ENCODE results near the gene ADAMTSL3.

ADAMTSL3 gene

GRCh38 chr15:83709241-83709640 lies 55.3 kb downstream of the ADAMTSL3 start:
- no peak for DNase-seq (ENCODE audit: extremely low spot score)
- TF ChIP-seq FOXK2 (IDR thresholded peaks at IDR 0.05) (no peak), TARDBP (IDR thresholded peaks at IDR 0.05) (no peak), HDGF (IDR thresholded peaks at IDR 0.05; ENCODE audit: borderline replicate concordance) (no peak), LEF1 (IDR thresholded peaks at IDR 0.05; ENCODE audit: borderline replicate concordance) (no peak), NFRKB (IDR thresholded peaks at IDR 0.05) (no peak), ZNF384 (IDR thresholded peaks at IDR 0.05) (no peak), ELF4 (IDR thresholded peaks at IDR 0.05) (no peak), CTBP1 (IDR thresholded peaks at IDR 0.05; ENCODE audit: borderline replicate concordance) (no peak), SP1 (IDR thresholded peaks at IDR 0.05) (no peak)
- POLR2A ChIA-PET = interaction anchor here (0.6 kb wide), 1 partner anchor 211 kb away, joined by 3 read pairs; no protein-coding TSS in a partner anchor
- CTCF ChIA-PET = no interaction called here

GRCh38 chr15:83709811-83710210 lies 55.9 kb downstream of the ADAMTSL3 start:
- TF ChIP-seq ZNF384 (IDR thresholded peaks at IDR 0.05) (no peak), CTBP1 (IDR thresholded peaks at IDR 0.05; ENCODE audit: borderline replicate concordance) (no peak), FOXA1 (IDR thresholded peaks at IDR 0.05) (no peak), LEF1 (IDR thresholded peaks at IDR 0.05; ENCODE audit: borderline replicate concordance) (no peak), TARDBP (IDR thresholded peaks at IDR 0.05) (no peak), HDGF (IDR thresholded peaks at IDR 0.05; ENCODE audit: borderline replicate concordance) (no peak), ARNT (IDR thresholded peaks at IDR 0.05) (no peak), SP1 (IDR thresholded peaks at IDR 0.05) (no peak), SUZ12 (IDR thresholded peaks at IDR 0.05) (no peak), FOXM1 (IDR thresholded peaks at IDR 0.05; ENCODE audit: borderline replicate concordance) (no peak)
- POLR2A ChIA-PET = interaction anchor here (0.8 kb wide), 1 partner anchor 9 kb away, joined by 3 read pairs; no protein-coding TSS in a partner anchor
- CTCF ChIA-PET = no interaction called here
- DNase-seq (ENCODE audit: extremely low spot score) = no peak

GRCh38 chr15:83710452-83710851 lies 56.5 kb downstream of the ADAMTSL3 start:
- POLR2A ChIA-PET = interaction anchor here (0.8 kb wide), 1 partner anchor 10 kb away, joined by 3 read pairs; no protein-coding TSS in a partner anchor
- CTCF ChIA-PET = no interaction called here
- TF ChIP-seq ARNT (IDR thresholded peaks at IDR 0.05) = no peak
- no peak for DNase-seq (ENCODE audit: extremely low spot score)

GRCh38 chr15:83711236-83711635 lies 57.3 kb downstream of the ADAMTSL3 start:
- DNase-seq (ENCODE audit: extremely low spot score) = no peak
- CTCF ChIA-PET = no interaction called here
- TF ChIP-seq ELF4 (IDR thresholded peaks at IDR 0.05) (no peak), ZNF384 (IDR thresholded peaks at IDR 0.05) (no peak), L3MBTL2 (conservative IDR thresholded peaks at IDR 0.05) (no peak), BHLHE40 (IDR thresholded peaks at IDR 0.05; ENCODE audit: borderline replicate concordance) (no peak), FOXA1 (IDR thresholded peaks at IDR 0.05) (no peak), NFRKB (IDR thresholded peaks at IDR 0.05) (no peak), CTBP1 (IDR thresholded peaks at IDR 0.05; ENCODE audit: borderline replicate concordance) (no peak), ARNT (IDR thresholded peaks at IDR 0.05) (no peak), FOXM1 (IDR thresholded peaks at IDR 0.05; ENCODE audit: borderline replicate concordance) (no peak), LEF1 (IDR thresholded peaks at IDR 0.05; ENCODE audit: borderline replicate concordance) (no peak), PKNOX1 (IDR thresholded peaks at IDR 0.05) (no peak), FOXK2 (IDR thresholded peaks at IDR 0.05) (no peak)
- POLR2A ChIA-PET = no interaction called here

GRCh38 chr15:83713242-83713641 lies 59.3 kb downstream of the ADAMTSL3 start:
- no peak for DNase-seq (ENCODE audit: extremely low spot score)
- ChIA-PET CTCF (no interaction called here), POLR2A (no interaction called here)
- no peak for TF ChIP-seq SP1 (IDR thresholded peaks at IDR 0.05)

GRCh38 chr15:83714939-83715628 lies 61.2 kb downstream of the ADAMTSL3 start:
- no peak for DNase-seq (ENCODE audit: extremely low spot score)
- POLR2A ChIA-PET = no interaction called here
- TF ChIP-seq ARNT (IDR thresholded peaks at IDR 0.05) (no peak), LEF1 (IDR thresholded peaks at IDR 0.05; ENCODE audit: borderline replicate concordance) (no peak), PKNOX1 (IDR thresholded peaks at IDR 0.05) (peak; percentile 34; the same call in 1 of the 2 replicates), ZNF384 (IDR thresholded peaks at IDR 0.05) (no peak), L3MBTL2 (conservative IDR thresholded peaks at IDR 0.05) (no peak), BHLHE40 (IDR thresholded peaks at IDR 0.05; ENCODE audit: borderline replicate concordance) (no peak)
- CTCF ChIA-PET = interaction anchor here (0.6 kb wide), 1 partner anchor 26 kb away, joined by 6 read pairs; no protein-coding TSS in a partner anchor

- POLR2A ChIA-PET = no interaction called here
- CTCF ChIA-PET = no interaction called here
- DNase-seq (ENCODE audit: extremely low spot score) = no peak
- TF ChIP-seq HDGF (IDR thresholded peaks at IDR 0.05; ENCODE audit: borderline replicate concordance) = no peak
- no peak for TF ChIP-seq CTBP1 (IDR thresholded peaks at IDR 0.05; ENCODE audit: borderline replicate concordance)
- no peak for TF ChIP-seq SP1 (IDR thresholded peaks at IDR 0.05)
- TF ChIP-seq BHLHE40 (IDR thresholded peaks at IDR 0.05; ENCODE audit: borderline replicate concordance) = no peak
- no peak for TF ChIP-seq NFRKB (IDR thresholded peaks at IDR 0.05)
- no peak for TF ChIP-seq TARDBP (IDR thresholded peaks at IDR 0.05)
Measured at GRCh38 chr15:83716605-83717004, 62.7 kb downstream of the ADAMTSL3 start.

GRCh38 chr15:83717010-83717409 lies 63.1 kb downstream of the ADAMTSL3 start:
- CTCF ChIA-PET = no interaction called here
- POLR2A ChIA-PET = no interaction called here
- DNase-seq (ENCODE audit: extremely low spot score) = no peak
- TF ChIP-seq HDGF (IDR thresholded peaks at IDR 0.05; ENCODE audit: borderline replicate concordance) (no peak), CTBP1 (IDR thresholded peaks at IDR 0.05; ENCODE audit: borderline replicate concordance) (peak; percentile 66; the same call in 1 of the 2 replicates), ELF4 (IDR thresholded peaks at IDR 0.05) (no peak), FOXK2 (IDR thresholded peaks at IDR 0.05) (no peak), FOXM1 (IDR thresholded peaks at IDR 0.05; ENCODE audit: borderline replicate concordance) (no peak), PKNOX1 (IDR thresholded peaks at IDR 0.05) (peak; percentile 83), FOXA1 (IDR thresholded peaks at IDR 0.05) (no peak), BHLHE40 (IDR thresholded peaks at IDR 0.05; ENCODE audit: borderline replicate concordance) (no peak), TARDBP (IDR thresholded peaks at IDR 0.05) (no peak), SUZ12 (IDR thresholded peaks at IDR 0.05) (no peak)

All from HEK293T (cell line).